ENCODE measurements around the gene MAP4K5.
"Not testable (repeated sequence)": the region's sequence is repeated elsewhere in the genome, so short reads cannot be mapped to it uniquely, and the experiment has no call there.

MAP4K5 gene

GRCh38 chr14:50532502-50533240 is at the start of gene MAP4K5:
Gene MAP4K5 (minus strand): TSS chr14:50532569. CDS start chr14:50532049, 520 bp downstream.
- DNase-seq (ENCODE audit: low spot score) = peak; percentile 92

DNA sequence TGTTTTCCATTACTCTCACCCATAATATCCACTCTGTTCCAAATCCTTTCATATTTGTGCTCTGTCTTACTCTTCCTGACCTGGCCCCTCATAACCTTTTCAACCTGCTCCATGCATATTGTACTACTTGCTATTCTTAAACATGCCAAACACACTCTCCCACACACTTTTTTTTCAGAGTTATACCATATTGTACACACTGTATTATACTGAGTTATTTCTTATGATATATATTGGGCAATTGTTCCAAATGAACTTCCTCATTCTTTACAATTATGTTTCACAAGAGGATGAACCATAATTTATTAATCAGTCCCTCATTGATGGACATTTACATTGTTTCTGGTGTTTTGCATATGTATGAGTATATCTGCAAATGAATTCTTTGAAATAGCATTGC is 46.1 kb upstream of the MAP4K5 start:
- no peak for DNase-seq (ENCODE audit: low spot score)

DNA sequence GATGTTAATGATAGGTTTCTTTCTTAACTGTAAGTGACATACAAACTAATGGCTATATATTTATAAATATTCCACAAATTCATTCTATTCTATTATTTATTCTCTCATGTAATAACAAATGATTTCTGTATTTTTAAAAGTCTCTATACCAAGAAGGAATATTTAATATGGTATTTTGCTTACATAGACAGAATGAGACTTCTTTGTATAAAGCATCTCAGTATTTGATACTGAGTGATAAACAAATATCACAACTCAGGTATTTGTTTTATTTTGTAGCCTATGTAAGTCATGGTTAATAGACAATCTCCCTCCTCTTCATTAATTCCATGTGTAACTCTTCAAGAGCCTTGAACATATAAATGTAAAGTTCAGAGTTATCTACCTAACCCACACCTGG is 45.6 kb upstream of the MAP4K5 start:
- no peak for DNase-seq (ENCODE audit: low spot score)

DNA sequence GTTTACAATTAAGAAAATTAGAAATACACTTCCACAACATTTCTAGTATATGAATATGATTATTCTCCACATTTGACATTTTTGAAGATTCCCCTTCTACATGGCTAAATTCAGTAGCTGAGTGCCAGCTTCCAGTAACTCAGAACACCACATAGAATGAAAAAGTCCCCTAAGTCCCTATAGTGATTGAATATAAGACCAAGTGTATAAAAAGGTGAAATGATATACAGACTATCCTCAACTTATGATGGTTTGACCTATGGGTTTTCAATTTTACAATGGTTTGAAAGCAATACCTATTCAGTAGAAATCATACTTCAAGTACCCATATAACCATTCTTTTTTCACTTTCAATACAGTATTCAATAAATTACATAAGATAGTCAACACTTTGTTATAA is 43.4 kb upstream of the MAP4K5 start:
- DNase-seq (ENCODE audit: low spot score) = no peak

DNA sequence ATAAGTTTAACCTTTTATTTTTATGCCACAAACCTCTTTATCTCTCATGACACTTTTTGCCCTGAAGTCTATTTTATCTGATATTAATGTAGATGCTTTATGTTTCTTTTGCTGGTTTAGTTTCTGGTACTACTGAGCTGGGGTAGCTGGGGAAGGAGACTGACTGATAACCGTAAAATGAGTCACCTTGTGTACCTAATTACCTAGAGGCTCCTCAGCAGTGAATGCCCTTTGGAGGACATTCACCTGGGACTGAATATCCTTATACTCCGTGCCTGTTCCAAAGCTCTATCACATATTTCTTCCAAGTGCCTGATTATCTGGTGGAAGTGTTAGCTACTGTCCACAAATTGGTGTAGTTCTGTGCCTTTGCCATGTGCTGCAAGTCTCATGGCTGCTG is 41.5 kb upstream of the MAP4K5 start:
- no peak for DNase-seq (ENCODE audit: low spot score)

- no peak for DNase-seq (ENCODE audit: low spot score)
These were observed 37.4 kb upstream of the MAP4K5 start for GRCh38 chr14:50569714-50570274.

- no peak for DNase-seq (ENCODE audit: low spot score)
These were observed 30.5 kb upstream of the MAP4K5 start for GRCh38 chr14:50562841-50563240.

DNA sequence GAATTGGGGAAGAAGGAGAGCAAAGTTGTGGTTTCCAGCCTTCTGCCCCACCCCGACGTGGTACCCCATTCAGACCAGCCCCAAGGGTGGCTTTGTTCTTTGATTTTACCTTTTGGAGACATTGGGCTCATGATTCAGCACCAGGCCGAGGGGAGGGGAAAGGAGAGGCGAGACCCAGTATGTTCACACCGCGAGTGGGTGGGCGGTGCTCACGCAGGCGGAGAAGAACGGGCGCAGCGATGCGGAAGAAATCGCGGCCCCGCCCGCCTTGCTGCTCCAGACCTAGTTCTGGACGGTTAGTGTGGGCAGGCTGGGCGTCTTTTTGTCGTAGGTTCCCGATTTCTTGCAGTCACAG is 28.5 kb upstream of the MAP4K5 start:
- no peak for DNase-seq (ENCODE audit: low spot score)

DNA sequence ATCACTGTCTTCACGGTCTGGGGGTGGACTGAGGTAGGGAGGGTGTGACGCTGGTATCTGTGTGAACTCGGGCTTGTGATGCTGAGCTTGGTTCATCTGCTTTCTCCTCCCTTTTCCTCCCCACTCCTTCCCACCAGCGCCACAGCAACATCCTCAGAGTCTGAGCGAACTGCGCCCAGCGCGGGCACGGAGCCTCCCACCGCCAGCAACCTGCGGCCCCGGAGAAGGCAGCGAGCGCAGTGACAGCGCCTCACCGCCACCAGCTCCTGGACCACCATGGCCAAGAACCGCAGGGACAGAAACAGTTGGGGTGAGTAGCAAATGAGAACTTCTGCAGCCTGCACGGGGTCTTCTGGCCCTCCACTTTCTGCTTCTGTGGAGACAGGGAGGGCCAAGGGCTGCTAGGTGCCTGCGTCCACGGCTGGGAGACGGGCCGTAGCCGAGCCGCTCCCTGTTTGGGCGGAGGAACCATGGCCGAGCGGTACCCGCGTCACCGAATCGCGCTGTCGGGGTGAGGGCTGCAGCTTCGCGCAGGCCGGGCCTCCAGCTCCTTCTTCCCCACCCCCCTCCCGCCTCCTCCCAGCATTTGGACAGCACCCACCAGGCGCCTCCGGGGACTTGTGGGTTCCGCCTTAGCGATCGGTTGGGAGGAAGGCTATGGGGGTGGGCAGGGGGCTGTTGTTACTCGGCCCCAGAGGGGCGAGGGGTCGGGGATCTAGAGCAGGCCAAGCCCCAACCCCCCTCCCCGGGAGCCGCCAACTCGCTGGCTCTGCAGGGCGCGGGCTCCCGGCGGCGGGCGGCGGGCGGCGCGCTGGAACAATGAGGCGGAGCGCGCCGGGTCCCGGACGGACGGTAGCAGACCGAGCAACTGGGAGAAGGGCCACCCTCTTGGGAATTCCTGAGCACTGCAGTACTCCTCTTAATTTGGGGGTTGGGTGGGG is 27.9 kb upstream of the MAP4K5 start, which contains the start of gene ATL1:
Gene ATL1 (plus strand): TSS at position 156 of the 941 bp plus-strand sequence. CDS start 121 bp downstream, at position 277.
- DNase-seq (ENCODE audit: low spot score) = no peak

DNA sequence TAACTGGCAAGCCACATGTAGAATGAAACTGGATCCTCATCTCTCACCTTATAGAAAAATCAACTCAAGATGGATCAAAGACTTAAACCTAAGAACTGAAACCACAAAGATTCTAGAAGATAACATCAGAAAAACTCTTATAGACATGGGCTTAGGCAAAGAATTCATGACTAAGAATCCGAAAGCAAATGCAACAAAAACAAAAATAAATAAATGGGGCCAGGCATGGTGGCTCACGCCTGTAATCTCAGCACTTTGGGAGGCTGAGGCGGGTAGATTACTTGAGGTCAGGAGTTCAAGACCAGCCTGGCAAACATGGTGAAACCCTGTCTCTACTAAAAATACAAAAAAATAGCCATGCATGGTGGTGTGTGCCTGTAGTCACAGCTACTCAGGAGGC is 20.4 kb upstream of the MAP4K5 start:
- not testable (repeated sequence) for DNase-seq (ENCODE audit: low spot score)

DNA sequence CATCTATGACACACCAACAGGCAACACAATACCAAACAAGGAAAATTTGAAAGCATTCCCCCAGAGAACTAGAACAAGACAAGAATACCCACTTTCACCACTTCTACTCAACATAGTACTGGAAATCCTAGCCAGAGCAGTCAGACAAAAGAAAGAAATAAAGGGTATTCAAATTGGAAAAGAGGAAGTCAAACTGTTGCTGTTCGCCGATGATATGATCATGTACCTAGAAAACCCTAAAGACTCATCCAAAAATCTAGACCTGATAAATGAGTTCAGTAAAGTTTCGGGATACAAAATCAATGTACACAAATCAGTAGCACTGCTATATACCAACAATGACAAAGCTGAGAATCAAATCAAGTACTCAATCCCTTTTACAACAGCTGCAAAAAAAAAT is 19.5 kb upstream of the MAP4K5 start:
- DNase-seq (ENCODE audit: low spot score) = no peak

DNA sequence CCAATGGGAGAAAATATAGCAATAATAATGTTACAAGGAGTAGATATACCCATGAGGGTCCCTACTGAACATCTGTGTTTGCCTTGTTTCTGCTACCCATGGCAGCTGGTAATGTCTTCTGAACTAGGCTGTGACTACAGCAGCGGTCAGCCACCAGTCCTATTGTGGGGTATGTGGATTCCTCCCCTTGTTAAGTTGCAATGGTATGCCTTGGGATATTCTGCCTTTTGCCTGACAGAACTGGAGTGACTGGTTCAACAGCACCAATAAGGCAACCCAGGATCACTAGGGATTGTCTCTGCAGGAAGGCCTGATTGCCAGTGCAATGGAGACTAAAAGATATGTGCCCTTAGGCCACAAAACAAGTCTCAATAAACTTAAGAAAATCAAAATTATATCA is 17.9 kb upstream of the MAP4K5 start:
- no peak for DNase-seq (ENCODE audit: low spot score)

GRCh38 chr14:50545618-50546017 is 13.2 kb upstream of the MAP4K5 start:
- no peak for DNase-seq (ENCODE audit: low spot score)

GRCh38 chr14:50544911-50545310 is 12.5 kb upstream of the MAP4K5 start:
- no peak for DNase-seq (ENCODE audit: low spot score)

GRCh38 chr14:50542941-50543418 is 10.6 kb upstream of the MAP4K5 start:
- peak; percentile 56 for DNase-seq (ENCODE audit: low spot score)

- DNase-seq (ENCODE audit: low spot score) = no peak
These were observed 8.8 kb upstream of the MAP4K5 start for GRCh38 chr14:50541159-50541567.

DNA sequence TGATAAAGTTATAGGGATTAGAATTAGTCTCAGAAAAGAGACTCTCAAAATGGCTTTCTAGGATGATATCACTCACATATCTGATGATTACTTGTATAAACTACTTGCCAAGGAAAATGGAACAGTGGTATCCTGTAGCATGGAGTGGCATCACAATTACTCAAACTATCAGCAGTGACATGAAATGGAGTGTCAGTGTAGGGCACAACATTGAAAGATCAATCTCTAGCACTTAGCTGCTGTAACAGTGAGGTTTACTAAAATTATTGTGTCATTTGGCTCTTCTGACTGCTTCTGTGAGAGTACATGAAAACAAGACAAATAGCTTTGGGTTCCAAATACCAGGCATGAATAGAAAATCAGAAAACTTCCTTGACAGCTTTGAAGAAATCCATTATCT is 6.7 kb upstream of the MAP4K5 start:
- no peak for DNase-seq (ENCODE audit: low spot score)

GRCh38 chr14:50538034-50538433 is 5.7 kb upstream of the MAP4K5 start:
- not testable (repeated sequence) for DNase-seq (ENCODE audit: low spot score)

GRCh38 chr14:50534997-50535396 is 2.6 kb upstream of the MAP4K5 start:
- DNase-seq (ENCODE audit: low spot score) = no peak

GRCh38 chr14:50534416-50534815 is 2.0 kb upstream of the MAP4K5 start:
- DNase-seq (ENCODE audit: low spot score) = no peak

- DNase-seq (ENCODE audit: low spot score) = no peak
These were observed 1.4 kb upstream of the MAP4K5 start for GRCh38 chr14:50533806-50534205.

- DNase-seq (ENCODE audit: low spot score) = no peak
These were observed 904 bp upstream of the MAP4K5 start for GRCh38 chr14:50533241-50533705.

Data from hematopoietic multipotent progenitor cell treated with erythropoietin and hydrocortisone succinate and interleukin-3 and kit ligand, for 15 days (in vitro differentiated cells).